ENCODE results near the gene EDAR.

GRCh38 chr2:108921096-108922030 is 67.7 kb downstream of the EDAR start:
- TF ChIP-seq POLR2A (IDR thresholded peaks at IDR 0.05), result no peak
- no peak for TF ChIP-seq EP300 (IDR thresholded peaks at IDR 0.05)
- no peak for TF ChIP-seq CTCF (IDR thresholded peaks at IDR 0.05)

Measured in stomach (tissue), 4 donors.